Natural killer cell treated with Interleukin-12 subunit alpha and Interleukin-12 subunit beta and Interleukin-15 and Interleukin-18, amount 100 ng/mL, for 72 hours (primary cell): ENCODE data around the gene FBLN5. TPM values are rescaled to one million over a fixed set of nuclear protein-coding genes. Genes with fewer than 3 reads are reported as not detected.

ENCODE experiments used
- total RNA-seq, 2 donors: library from RNA; stranded (reverse); gene quantifications; one replicate each; pipeline ENCODE4 v1.2.3, GENCODE V29; 2022

The FBLN5 gene
- total RNA-seq, 2 donors from 2014 or later = not detected

Other genes with a start within 250 kb of the FBLN5 start
- under 1 TPM in 1 of 2 donors, not detected in 1; 0.70 TPM for gene CATSPERB, start 215.6 kb downstream of the FBLN5 start, total RNA-seq
- 10 to 100 TPM in 1 of 2 donors, 1 to 10 TPM in 1; 6.9 to 12.0 TPM for gene TC2N, start 80.2 kb downstream of the FBLN5 start, total RNA-seq
- gene TRIP11, start 92.4 kb upstream of the FBLN5 start, total RNA-seq = 10 to 100 TPM; 47.8 to 53.9 TPM
- gene ATXN3, start 158.9 kb upstream of the FBLN5 start, total RNA-seq = 10 to 100 TPM; 22.3 to 27.2 TPM
- 10 to 100 TPM; 69.6 to 95.5 TPM for gene NDUFB1, start 174.0 kb upstream of the FBLN5 start, total RNA-seq
- 10 to 100 TPM; 65.0 to 71.9 TPM for gene CPSF2, start 174.3 kb upstream of the FBLN5 start, total RNA-seq